ENCODE measurements around the gene HDAC4.

The HDAC4 gene

DNA sequence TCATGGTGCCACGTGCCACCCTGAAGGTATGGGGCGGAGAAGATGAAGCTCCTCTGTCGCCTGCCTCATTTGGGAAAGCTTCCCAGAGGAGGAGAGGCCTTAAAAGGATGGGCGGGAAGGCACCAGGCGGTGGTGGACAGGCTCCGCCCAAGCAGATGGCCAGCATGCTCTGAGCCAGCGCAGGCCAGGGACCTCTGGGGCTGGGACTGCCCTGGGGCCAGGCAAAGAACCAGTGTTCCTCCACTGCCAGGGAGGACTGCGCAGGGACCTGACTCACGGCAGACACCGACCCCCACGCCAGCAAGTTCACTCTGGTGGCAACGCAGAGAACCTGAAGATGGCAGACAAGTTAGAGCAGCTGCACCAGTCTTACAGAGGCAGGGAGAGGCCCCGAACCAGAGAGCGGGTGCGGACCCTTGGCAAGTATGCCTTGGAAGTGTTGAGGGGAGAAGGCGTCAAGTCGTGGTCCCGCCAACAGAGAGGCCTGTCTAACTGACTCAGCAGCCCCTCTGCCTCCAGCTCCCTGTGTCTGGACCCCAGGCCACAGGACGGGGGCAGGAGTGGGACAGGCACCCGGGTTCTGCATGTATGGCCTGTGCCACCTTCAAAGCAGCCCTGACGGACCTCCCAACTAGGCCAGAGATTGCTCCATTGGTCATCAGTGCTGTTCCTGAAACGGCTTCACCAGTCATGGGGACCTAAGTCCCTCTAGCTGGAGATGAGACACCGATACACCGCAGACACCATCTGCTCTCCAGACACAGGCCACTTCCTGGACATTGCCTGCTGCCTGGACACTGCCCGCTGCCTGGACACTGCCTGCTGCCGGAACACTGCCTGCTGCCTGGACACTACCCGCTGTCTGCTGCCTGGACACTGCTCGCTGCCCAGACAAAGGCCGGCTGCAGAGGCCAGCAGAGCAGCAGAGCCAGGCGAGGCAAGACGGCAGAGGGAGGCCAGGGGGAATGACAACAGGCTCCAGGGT is 124.7 kb downstream of the HDAC4 start:
- DNase-seq = no peak

DNA sequence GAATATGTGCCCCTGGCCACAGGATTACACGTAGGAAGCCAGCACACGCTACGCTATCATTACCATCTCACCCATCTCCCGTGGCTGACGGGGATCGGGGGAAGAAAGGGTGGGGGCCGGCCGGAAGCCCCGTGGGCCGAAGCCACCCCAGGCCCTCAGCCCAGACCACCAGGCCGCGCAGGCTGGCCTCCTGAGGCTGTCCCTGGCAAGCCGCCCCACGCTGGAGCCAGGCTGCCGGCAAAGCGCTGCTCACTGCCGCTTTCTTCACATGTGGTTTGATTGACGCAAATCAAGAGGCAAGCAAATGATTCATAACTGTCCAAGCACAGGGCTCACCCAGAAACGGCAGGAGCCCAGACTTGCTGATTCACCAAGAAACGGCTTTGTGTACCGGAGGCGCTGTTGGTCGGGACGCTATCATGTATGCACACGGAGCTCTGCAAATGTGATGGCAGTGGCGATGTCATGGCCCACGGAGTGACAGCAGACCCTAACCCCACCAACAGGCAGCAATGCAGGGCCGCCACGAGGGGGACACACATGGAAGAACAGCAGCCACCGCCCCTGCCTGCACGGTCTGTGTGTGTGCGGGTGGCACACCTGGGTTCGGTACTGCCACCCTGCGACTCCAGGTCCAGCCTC is 125.7 kb downstream of the HDAC4 start:
- DNase-seq = peak; percentile 67

DNA sequence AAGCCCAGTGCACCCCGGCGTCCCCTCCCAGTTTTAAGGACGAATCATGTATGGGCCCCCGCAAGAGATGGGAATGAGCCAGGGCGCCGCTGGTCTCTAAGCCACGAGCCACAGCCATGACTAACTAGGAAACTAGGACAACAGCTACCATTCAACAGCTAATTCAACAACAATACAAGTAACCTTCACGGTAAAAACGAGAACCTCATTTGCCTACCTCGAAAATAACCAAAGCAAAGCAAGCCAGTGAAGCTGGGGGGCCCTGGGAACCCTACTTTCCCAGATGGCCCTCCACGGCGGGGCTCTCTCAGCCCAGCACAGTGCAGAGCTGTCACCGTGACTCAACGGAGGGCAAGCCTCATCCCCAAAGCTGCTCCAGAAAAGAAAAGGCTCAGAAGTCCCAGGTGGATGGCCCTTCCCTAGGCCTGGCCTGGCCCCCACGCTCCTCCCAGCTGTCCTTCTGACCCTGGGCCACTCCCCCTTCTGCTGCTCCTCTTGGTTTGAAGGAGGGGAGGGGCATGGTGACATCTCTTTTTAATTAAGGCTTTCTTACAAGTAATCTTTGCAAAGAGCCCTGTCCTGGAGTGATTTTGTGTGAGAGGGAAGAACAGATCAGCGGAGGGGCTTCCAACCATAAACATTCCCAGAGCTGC is 126.3 kb downstream of the HDAC4 start:
- DNase-seq = no peak

DNA sequence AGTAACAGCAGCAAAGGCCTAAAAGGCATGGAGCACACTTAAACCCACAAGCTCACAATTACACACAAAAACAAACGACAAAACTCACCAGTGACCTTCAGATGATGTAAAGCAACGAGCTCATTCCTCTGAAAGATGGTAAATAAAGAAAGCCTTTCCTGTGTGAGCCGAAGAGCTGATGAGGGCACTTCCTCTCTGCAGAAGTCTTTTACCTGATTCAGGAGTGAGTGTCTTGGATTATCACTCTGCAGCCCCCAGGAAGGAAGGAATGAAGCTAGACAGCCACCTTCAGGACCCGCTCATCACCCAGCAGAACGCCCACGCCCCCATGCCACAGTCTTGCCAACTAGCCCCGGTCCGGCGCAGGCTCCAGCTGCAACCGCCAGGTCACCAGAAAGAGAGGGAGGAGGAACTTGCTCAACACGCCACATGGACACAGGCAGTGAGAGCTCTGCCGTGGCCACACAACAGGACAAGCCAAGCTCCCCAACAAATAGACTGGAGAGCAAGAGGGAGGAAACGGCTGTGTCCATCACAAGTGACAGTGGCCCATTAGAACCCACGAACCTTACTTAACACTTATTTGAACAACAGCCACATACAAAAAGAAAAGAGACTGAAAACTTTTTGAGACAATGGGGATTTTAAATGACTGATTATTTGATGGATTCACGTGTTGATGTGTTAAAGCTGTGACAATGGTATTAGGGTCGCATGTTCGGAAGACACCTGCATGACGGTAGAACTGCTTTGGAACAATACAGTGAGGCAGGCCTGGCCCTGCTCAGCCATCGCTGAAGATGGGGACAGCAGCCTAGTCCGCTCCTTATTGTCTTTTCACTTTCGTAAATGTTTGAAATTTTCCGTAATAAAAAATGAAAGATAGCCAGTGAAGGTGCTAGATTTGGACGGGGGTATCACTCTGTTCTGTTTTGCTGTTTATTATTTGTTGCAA is 127.3 kb downstream of the HDAC4 start:
- DNase-seq = no peak

DNA sequence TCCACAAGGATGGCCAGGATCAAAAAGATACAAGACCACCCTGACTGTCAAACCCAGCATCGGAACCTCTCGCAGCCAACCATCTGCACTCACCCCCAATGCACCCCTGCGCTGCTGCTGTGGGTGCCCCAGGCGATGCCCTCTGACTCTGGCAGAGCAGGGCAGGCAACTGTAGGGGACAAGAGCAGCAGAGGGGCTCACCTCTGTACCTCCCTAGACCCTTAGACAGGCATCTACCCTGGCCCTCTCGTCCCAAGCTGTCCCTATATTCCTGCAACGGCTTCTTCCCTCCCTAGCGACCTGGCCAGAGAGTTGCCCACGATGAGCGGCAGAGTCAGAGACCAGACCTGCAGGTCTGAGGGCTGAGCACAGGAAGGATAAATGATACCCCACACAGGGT is 128.2 kb downstream of the HDAC4 start:
- no peak for DNase-seq

DNA sequence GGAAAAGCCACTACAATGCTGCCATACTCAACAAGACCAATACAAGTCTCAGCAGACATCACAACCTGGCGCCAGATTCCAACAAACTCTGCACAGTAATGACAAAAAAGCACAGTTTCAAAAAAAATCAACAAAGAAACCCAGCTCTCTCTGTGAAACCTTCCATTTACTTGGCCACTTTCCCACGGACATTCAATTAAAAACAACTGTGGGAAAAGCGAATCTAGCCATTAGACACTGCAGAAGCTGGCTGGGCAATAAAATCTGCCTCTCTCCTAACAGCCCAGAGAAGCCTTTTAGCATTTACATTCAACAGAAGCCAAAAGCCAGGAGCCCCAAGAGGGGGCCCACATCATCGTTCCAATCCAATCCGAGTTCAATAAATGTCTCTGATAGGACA is 128.9 kb downstream of the HDAC4 start:
- no peak for DNase-seq

DNA sequence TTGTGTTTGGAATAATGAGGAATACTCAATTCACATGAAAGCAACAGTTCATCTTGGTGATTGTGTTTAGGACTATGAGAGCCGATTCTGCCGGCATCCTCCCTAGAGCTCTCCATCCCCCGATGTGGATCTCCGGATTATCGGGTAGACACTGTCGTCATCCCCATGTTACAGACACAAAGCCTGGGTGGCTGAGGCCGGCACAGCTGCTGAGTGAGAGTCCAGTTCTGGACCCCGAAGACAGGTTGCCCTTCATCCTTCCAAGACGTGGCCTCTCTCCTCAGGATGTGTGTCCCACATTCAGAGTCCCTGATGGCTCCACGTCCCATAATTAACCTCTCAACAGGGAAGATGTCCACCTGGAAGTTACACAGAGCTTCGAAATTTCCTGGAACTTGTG is 129.3 kb downstream of the HDAC4 start:
- no peak for DNase-seq

DNA sequence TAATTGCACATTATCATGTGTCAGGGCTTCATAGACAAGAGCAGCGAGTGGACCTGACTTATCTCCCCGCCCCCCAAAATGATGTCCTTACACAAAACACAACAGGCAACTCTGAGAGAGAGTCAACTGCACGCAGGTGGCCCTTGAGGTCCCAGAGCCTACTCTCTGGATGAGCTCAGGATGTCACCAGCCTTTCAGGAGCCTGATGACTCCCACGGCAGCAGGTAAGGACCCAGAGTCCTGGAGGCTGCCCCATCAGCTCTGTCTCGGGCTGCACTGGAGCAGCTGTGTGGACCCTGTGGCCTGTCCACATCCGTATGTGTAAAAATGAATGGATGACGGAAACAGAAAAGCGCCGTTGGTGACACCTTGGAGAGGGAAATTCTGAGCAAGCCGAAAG is 130.9 kb downstream of the HDAC4 start:
- DNase-seq = no peak

DNA sequence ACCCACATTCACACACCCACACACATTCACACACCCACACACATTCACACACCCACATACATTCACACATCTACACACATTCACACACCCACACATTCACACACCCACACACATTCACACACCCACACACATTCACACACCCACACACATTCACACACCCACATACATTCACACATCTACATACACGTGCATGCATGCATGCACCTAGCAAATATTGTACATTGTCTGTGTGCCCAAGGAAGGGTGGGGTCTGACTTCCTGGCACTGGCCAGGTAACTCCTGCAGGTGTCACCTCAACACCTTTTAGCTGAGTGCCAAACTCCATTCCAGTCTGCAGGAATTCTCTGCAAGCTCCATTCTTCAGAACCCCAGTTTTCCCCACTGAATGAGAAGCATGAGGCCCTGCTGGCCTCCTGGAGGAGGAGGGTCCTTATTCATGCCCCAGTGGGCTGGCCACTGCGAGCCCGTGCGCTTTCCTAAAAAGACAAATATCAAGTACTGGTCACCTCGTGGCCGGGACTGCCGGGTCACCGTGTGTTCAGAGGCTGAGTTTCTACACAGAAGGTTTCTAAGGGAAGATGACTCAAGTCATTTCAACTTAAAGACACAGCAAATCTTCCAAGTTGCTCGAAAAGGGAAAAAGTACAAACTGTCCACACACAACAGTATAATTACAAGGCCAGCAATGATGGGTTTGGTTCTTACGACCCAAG is 131.5 kb downstream of the HDAC4 start:
- no peak for DNase-seq

DNA sequence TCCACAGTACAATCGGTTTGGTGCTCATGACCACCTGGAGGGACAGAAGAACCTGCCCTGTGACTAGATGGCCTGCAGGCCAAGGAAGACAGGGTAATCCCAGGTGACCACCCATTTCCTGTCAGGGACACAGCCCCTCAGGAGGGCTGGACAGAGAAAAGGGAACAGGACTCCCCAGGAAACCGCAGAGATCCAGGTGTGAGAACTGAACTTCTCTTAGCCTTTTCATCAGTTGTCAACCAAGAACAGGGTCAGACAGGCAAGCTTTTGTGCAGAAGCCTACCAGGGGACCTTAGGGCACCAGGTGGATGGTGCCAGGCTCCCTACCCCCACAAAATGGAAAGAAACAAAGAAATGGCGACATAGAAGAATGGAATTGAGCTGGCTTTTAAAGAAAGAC is 132.3 kb downstream of the HDAC4 start:
- no peak for DNase-seq

DNA sequence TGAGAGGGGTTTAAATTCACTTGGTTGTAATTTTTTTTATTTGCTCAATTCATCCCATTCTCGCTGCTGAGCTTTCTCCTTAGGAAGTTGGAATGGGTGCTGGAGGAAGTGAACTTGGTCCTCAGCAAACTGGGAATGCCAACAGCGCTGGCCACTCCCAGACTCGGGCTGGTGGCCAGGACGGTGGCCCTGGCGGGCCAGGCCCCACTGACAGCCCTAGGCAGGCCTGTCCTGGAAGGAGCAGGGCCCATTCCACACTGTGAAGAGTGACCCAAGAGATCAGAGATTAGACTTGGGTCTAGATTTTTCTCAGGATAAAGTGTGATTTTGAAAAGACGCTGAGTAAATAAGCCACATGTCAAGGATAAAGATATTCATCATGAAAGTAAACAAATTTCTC is 132.7 kb downstream of the HDAC4 start:
- DNase-seq = no peak

DNA sequence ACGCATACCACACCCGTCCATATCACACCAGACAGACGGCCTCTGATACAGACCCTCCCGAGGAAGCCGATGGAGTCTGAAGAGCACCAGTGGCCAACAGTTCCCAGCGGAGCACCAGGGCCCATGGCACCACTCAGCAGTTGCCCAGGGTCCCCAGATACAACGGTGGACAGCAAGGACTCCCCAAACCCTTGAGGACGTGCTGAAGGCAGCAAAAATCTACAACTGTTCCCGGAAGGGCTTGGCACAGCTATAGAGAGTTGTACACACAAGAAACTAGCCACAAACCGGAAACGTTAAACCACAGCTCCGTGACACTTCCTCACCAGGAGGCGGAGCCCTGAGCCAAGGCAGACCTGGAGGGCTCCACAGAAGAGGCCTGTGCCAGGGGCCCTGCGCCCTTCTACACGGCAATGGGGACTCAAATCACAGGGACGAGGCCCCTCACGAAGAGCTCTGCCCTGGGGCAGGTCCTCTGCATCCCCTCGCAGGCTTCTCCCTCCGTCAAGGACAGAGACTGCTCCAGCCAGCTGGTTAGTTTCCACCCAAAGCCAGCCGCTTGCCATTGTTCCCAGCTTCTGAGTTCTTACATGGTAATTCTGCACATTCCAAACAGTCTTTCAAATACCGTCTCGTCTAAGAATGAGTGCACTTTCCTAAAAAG is 133.4 kb downstream of the HDAC4 start:
- peak; percentile 35 for DNase-seq

DNA sequence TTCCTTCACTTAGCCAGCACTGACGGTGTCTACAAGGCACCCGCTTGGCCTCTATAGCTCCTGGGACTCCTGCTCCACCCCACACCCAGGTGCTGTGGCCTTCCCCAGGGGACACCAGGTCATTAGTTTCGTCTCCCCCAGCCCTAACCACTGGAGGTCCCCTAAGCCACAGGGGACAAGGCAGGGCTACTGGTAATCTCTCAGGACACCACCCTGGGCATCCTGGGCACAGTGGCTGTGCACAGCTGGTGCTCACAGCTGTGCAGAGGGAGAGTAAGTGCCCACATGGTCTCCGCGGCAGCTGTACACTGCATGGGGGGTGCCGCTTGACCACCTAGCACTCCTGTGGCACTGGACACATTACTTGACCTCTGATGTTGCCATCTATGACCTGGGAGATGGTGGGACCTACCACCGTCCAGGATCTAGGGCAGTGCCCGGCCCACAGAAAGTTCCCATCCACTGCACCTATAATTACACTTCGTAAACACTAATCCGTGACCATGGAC is 134.0 kb downstream of the HDAC4 start:
- DNase-seq = no peak

DNA sequence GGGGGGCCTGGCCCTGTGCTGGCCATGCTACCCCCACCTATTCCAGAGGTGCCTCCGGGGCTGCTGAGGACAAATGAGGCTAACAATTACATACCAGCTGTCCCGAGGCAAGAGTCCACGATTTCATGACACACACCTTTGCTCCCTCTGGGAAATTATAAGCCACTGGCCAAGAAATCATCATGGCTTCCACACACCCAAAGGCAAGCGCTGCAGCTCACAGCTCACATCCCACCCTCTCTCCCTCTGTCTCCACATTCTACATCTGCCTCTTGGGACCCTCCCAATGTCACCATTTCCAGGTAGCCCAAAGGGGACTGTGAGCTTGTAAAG is 134.4 kb downstream of the HDAC4 start:
- DNase-seq = no peak

DNA sequence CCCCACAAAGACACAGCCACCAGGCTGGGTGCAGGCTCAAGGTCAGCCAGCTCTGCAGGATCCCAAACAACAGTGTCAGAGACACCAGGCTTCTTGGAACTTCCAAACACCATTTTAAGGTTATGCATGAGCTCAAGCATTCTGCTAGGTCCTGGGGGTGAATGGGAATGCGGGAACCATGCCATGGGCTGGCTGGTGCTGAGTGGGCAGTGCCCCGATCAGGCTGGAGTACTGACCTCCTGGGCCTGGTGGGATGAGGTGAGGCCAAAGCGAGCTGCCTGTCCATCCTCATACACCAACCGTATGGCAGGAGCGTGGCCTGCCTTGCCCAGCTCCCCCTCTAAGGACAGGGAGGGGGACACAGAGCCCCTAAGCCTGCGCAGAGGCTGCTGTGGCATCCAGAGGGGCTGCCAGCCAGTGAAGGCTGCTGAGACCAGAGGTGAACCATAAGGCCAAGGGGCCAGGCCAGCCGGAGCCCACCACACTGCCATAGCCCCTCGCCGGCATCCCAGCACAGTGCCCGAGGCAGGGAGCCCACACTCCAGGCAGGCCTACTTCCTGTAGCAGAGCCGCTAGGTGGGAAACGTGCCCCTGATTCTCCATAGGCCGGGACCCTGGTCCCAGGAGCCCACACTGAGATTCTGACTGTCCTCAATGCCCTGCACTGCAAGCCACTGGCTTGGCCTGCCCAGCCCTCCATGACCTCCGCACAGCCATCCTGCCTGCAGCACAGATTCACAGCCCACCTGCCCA is 135.0 kb downstream of the HDAC4 start:
- no peak for DNase-seq

DNA sequence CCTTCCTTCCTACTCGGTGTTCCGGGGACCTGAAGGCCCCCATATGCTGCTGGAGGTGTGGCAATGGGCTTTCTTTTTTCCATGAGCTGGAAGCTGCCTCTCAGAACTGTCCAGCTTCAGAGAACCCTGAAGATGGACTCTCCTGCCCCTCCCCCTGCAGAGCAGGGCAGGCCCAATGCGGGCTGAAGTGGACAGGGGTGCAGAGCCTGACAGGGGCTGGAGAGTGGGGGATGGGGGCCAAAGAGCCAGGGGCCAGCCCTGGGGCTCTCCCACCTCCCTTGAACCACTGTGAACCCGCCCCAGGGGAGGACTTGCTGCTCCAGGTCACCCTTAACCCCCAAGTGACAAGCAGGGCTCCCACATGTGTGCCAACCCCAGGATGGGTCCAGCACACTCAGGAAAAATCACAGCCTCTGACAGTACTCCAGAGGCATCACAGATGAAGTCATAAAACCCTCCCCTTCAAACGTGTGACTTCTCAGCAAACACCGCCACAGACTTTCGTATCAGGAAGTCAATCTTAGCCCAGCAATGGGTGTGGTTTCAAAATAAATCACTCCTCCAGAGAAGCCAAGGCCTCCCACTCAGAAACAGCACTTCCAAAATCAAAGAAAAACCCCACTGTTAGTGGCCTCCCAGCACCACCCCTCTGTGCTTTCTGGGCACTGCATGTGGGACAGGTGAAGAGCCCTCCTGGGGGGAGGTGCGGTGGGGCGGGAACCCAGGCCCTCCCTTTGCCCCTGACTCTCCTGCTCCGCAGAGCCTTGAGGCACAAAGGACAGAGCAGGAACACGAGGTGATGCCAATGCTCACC is 135.8 kb downstream of the HDAC4 start:
- DNase-seq = no peak

DNA sequence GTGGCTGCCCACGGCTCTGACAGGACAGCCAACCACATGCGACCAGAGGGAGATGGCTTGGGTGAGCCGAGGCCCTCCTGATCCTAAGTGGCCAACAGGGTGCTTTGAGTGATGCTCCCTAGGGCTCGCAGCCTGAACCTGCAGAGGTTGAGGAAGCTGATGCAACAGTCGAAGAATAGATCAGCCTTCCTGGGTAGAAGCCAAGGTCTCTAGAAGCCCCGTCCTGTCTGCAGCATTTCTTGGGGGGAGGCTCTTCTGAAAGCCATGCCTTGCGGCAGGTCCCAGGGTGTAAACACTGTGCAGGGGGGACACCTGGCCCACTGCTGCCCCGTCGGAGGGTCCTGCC is 136.4 kb downstream of the HDAC4 start:
- DNase-seq = no peak

DNA sequence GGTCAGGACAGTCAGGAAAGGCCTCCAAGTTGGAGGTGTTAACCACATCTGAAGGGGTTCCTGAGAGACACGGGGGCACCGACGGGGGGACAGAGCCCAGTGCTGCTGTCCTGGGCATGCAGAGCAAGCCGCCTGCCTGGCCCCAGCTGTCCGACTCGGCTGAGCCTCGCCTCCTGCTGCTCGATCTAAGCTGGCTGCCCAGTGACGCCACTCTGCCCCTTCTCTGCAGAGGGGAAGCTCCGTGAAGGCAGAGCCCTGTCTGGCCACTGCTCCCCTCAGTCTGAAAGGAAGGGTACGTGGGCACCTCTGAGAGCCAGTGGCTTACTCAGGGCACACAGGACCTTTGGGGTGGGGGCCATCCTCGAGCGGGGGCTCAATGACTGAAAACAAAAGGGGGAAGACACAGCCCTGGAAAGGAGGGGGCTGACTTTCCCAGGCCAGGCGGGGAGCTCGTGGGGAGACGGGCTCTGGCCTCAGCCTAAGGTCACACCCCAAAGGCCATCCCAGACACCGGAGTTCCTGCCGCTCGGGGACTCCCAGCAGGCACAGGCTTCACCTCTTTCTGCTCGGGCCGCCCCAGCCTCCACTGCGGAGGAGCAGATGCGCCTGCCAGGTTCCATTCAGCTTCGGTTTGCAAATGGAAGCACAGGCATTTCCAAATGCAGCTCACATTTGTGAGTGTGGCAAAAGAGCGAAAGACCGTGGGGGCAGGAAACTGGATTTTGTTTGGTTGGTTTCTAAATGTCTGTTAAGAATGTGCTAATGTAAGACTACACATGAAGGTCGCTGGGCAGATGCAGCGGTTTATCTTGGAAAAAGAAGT is 136.9 kb downstream of the HDAC4 start:
- DNase-seq = no peak

DNA sequence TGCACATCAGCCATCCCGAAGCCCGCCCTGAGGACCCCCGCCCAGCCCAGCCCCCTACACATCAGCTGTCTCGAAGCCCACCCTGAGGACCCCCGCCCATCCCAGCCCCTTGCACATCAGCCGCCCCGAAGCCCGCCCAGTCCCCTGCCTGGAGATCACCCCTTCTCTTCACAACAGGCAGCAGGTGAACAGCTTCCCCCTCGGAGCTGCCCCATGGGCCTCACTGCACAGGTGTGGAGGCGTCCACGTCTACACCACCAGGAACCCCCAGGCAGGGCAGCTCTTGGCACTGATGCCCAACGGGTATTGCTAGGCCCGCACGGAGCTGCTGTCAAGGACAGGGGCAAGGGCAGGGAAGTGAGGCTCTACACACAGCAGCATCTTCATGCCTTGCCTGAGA is 137.6 kb downstream of the HDAC4 start:
- DNase-seq = no peak
